ENCODE data around the gene TMEM95.

TMEM95 gene

GRCh38 chr17:7405350-7406234 lies 50.6 kb downstream of the TMEM95 start:
- no peak for DNase-seq

- no peak for DNase-seq
These were observed 51.4 kb downstream of the TMEM95 start for GRCh38 chr17:7406235-7406825.
